NCI-H1436 treated with DMSO at 0.1 percent for 48 hours (cell line): Measurements from ENCODE around the gene SMURF1.
"Not testable (repeated sequence)": the region's sequence is repeated elsewhere in the genome, so short reads cannot be mapped to it uniquely, and the experiment has no call there.

Source experiments
- DNase-seq: peaks from one replicate; lab custom pipeline; 2025; lab: John Stamatoyannopoulos, UW

SMURF1 gene

GRCh38 chr7:99054781-99055180 is 89.1 kb downstream of the SMURF1 start:
- no peak for DNase-seq

- DNase-seq, result no peak
These were observed 92.9 kb downstream of the SMURF1 start for GRCh38 chr7:99050971-99051370.

- no peak for DNase-seq
These were observed 96.3 kb downstream of the SMURF1 start for GRCh38 chr7:99047526-99048077.

- no peak for DNase-seq
These were observed 97.2 kb downstream of the SMURF1 start for GRCh38 chr7:99046722-99047121.

- not testable (repeated sequence) for DNase-seq
These were observed 97.6 kb downstream of the SMURF1 start for GRCh38 chr7:99046262-99046661.

- not testable (repeated sequence) for DNase-seq
These were observed 99.0 kb downstream of the SMURF1 start for GRCh38 chr7:99044858-99045257.

GRCh38 chr7:99042957-99043356 is 101.0 kb downstream of the SMURF1 start:
- no peak for DNase-seq

GRCh38 chr7:99041526-99041925 is 102.4 kb downstream of the SMURF1 start:
- no peak for DNase-seq

- DNase-seq, result no peak
These were observed 103.6 kb downstream of the SMURF1 start for GRCh38 chr7:99040104-99040958.

GRCh38 chr7:99039384-99039891 is 104.5 kb downstream of the SMURF1 start:
- DNase-seq, result no peak

GRCh38 chr7:99038086-99038855 is 105.6 kb downstream of the SMURF1 start:
- no peak for DNase-seq

- no peak for DNase-seq
These were observed 106.5 kb downstream of the SMURF1 start for GRCh38 chr7:99037327-99037940.

- DNase-seq, result no peak
These were observed 107.3 kb downstream of the SMURF1 start for GRCh38 chr7:99036546-99037111.

GRCh38 chr7:99035723-99036545 is 108.0 kb downstream of the SMURF1 start:
- DNase-seq, result no peak

GRCh38 chr7:99034932-99035722 is 108.8 kb downstream of the SMURF1 start:
- DNase-seq, result no peak

- DNase-seq, result no peak
These were observed 110.1 kb downstream of the SMURF1 start for GRCh38 chr7:99033765-99034164.

GRCh38 chr7:99032928-99033327 is 111.0 kb downstream of the SMURF1 start:
- no peak for DNase-seq

GRCh38 chr7:99031496-99031895 is 112.4 kb downstream of the SMURF1 start:
- DNase-seq, result no peak

- DNase-seq, result no peak
These were observed 113.0 kb downstream of the SMURF1 start for GRCh38 chr7:99030951-99031350.

- no peak for DNase-seq
These were observed 113.5 kb downstream of the SMURF1 start for GRCh38 chr7:99030457-99030856.
